Mesenchymal stem cell (in vitro differentiated cells and primary cell): ENCODE measurements around the gene KCNJ15.

Experiments
- DNase-seq: peaks from one replicate; pipeline ENCODE4 v3.0.0-alpha.2; 2013
- H2AFZ ChIP-seq: one replicate; pipeline ENCODE4 v1.6.1; 2013; ENCODE audit warnings: low read depth, mild to moderate bottlenecking, control low read depth, inconsistent platforms, low read length, moderate library complexity
- H2AK5ac ChIP-seq: 2 replicates; pipeline ENCODE4 v1.6.1; 2013; ENCODE audit warnings: low read length, moderate library complexity, mild to moderate bottlenecking, inconsistent platforms; ENCODE audit not compliant: severe bottlenecking
- H2BK120ac ChIP-seq: one replicate; pipeline ENCODE4 v1.6.1; 2013; ENCODE audit warnings: low read depth, mild to moderate bottlenecking, inconsistent platforms, low read length, moderate library complexity
- H2BK12ac ChIP-seq, 2 experiments: one replicate each; pipeline ENCODE4 v1.6.1; 2013; ENCODE audit warnings: inconsistent platforms in 2 of 2, low read length in 2 of 2, mild to moderate bottlenecking in 2 of 2, moderate library complexity in 2 of 2, control low read depth in 1 of 2
- H2BK15ac ChIP-seq: one replicate; pipeline ENCODE4 v1.6.1; 2013; ENCODE audit warnings: mild to moderate bottlenecking, low read depth, inconsistent platforms; ENCODE audit not compliant: poor library complexity, severe bottlenecking
- H2BK5ac ChIP-seq: 2 replicates; pipeline ENCODE4 v1.6.1; 2013; ENCODE audit warnings: low read depth, mild to moderate bottlenecking, low read length, control low read depth, inconsistent platforms; ENCODE audit not compliant: poor library complexity, severe bottlenecking
- H3K14ac ChIP-seq, 2 experiments: one replicate each; pipeline ENCODE4 v1.6.1; 2013; ENCODE audit warnings: inconsistent platforms in 2 of 2, low read length in 2 of 2, control low read depth in 1 of 2, mild to moderate bottlenecking in 1 of 2, moderate library complexity in 1 of 2
- H3K18ac ChIP-seq, 2 experiments: one replicate each; pipeline ENCODE4 v1.6.1; 2013; ENCODE audit warnings: inconsistent platforms in 2 of 2, low read length in 2 of 2, control low read depth in 1 of 2, low read depth in 1 of 2, mild to moderate bottlenecking in 1 of 2
- H3K23ac ChIP-seq, 2 experiments: one replicate each; pipeline ENCODE4 v1.6.1; 2013; ENCODE audit warnings: inconsistent platforms in 2 of 2, low read length in 2 of 2, mild to moderate bottlenecking in 2 of 2, moderate library complexity in 2 of 2, control low read depth in 1 of 2
- H3K27ac ChIP-seq: 2 replicates; pipeline ENCODE4 v1.5.1; 2013; ENCODE audit warnings: mild to moderate bottlenecking, moderate library complexity, low read length, control low read depth, inconsistent platforms; ENCODE audit not compliant: poor library complexity, severe bottlenecking
- H3K27me3 ChIP-seq, 2 experiments: 2 replicates each; pipeline versions ENCODE4 v1.6.1 to v1.7.0; 2013; ENCODE audit warnings: low read length in 2 of 2, mild to moderate bottlenecking in 2 of 2, moderate library complexity in 2 of 2, control low read depth in 1 of 2, inconsistent platforms in 1 of 2; ENCODE audit not compliant: control insufficient read depth in 1 of 2, insufficient read depth in 1 of 2
- H3K36me3 ChIP-seq, 2 experiments: 2 replicates each; pipeline versions ENCODE4 v1.6.1 to v1.7.0; 2013; ENCODE audit warnings: low read length in 2 of 2, control low read depth in 1 of 2, inconsistent platforms in 1 of 2, low read depth in 1 of 2, mild to moderate bottlenecking in 1 of 2; ENCODE audit not compliant: insufficient read depth in 2 of 2, control insufficient read depth in 1 of 2
- H3K4ac ChIP-seq, 2 experiments: one replicate each; pipeline ENCODE4 v1.6.1; 2013; ENCODE audit warnings: inconsistent platforms in 2 of 2, low read length in 2 of 2, mild to moderate bottlenecking in 2 of 2, moderate library complexity in 2 of 2, control low read depth in 1 of 2, low read depth in 1 of 2
- H3K4me1 ChIP-seq: 2 replicates; pipeline ENCODE4 v1.6.1; 2013; ENCODE audit warnings: low read depth, low read length, control low read depth; ENCODE audit not compliant: control insufficient read depth, insufficient read depth
- H3K4me2 ChIP-seq: 2 replicates; pipeline ENCODE4 v1.6.1; 2013; ENCODE audit warnings: low read length, mild to moderate bottlenecking, inconsistent platforms; ENCODE audit not compliant: poor library complexity, severe bottlenecking
- H3K4me3 ChIP-seq, 2 experiments: 2 replicates each; pipeline versions ENCODE4 v1.5.1 to v1.7.0; 2013; ENCODE audit warnings: low read length in 2 of 2, mild to moderate bottlenecking in 2 of 2, control low read depth in 1 of 2, low read depth in 1 of 2; ENCODE audit not compliant: insufficient read depth in 1 of 2
- H3K79me1 ChIP-seq: replicated peaks from 2 replicates; pipeline ENCODE4 v1.6.1; 2013; ENCODE audit warnings: mild to moderate bottlenecking, control low read depth, low read length, inconsistent platforms; ENCODE audit not compliant: poor library complexity, severe bottlenecking
- H3K9ac ChIP-seq: 2 replicates; pipeline ENCODE4 v1.7.0; 2013; ENCODE audit warnings: mild to moderate bottlenecking, low read length, moderate library complexity
- H3K9me3 ChIP-seq: 2 replicates; pipeline ENCODE4 v1.7.0; 2013; ENCODE audit warnings: mild to moderate bottlenecking, low read length; ENCODE audit not compliant: control insufficient read depth
- H4K8ac ChIP-seq: one replicate; pipeline ENCODE4 v1.6.1; 2013; ENCODE audit warnings: inconsistent platforms, mild to moderate bottlenecking, low read length, moderate library complexity
- H4K91ac ChIP-seq: one replicate; pipeline ENCODE4 v1.6.1; 2013; ENCODE audit warnings: mild to moderate bottlenecking, low read length, inconsistent platforms
- WGBS: methylation state at CpG from one replicate; pipeline ENCODE4 v1.1.7; 2013; ENCODE audit warnings: mixed read lengths; 5-methylcytosine and 5-hydroxymethylcytosine counted together

KCNJ15 gene

GRCh38 chr21:38259665-38260064 lies 2.9 kb downstream of the KCNJ15 start:
- no peak for DNase-seq
- Histone ChIP-seq H2BK15ac (no peak overlapping the region), H4K8ac (no peak overlapping the region), H3K27me3 (no peaks in the 10 kb centered on the region), H4K91ac (no peak overlapping the region), H3K4me3 (no peak overlapping the region), H2BK5ac (peak overlapping the region; percentile 67), H3K79me1 (no peaks in the 10 kb centered on the region), H3K23ac (no peak overlapping the region), H3K14ac (no peak overlapping the region), H3K4me1 (peaks cover 11% of the 10 kb centered on the region), H3K27ac (peak overlapping the region; percentile 76), H3K9me3 (no peaks in the 10 kb centered on the region), H2AFZ (no peak overlapping the region), H3K4me2 (no peak overlapping the region), H3K36me3 (no peaks in the 10 kb centered on the region), H3K18ac (no peak overlapping the region), H2BK120ac (no peak overlapping the region), H3K9ac (peak overlapping the region; percentile 57), H3K4ac (no peak overlapping the region), H2AK5ac (peak overlapping the region; percentile 96), H2BK12ac (no peak overlapping the region)
- WGBS: 94% methylated on average over 1 of the region's 2 CpGs

GRCh38 chr21:38260426-38260825 lies 3.6 kb downstream of the KCNJ15 start:
- no peak overlapping the region for H2AFZ ChIP-seq
- H2BK5ac ChIP-seq: no peak overlapping the region
- no peak overlapping the region for H3K18ac ChIP-seq
- H3K36me3 ChIP-seq: no peaks in the 10 kb centered on the region
- H3K9me3 ChIP-seq: no peaks in the 10 kb centered on the region
- H4K8ac ChIP-seq: no peak overlapping the region
- no peak overlapping the region for H3K9ac ChIP-seq
- H3K14ac ChIP-seq: no peak overlapping the region
- 95% methylated on average over 6 of the region's 6 CpGs for WGBS
- H3K79me1 ChIP-seq: no peaks in the 10 kb centered on the region
- H3K4me3 ChIP-seq: no peak overlapping the region
- H3K23ac ChIP-seq: peak overlapping the region in 1 of 2 experiments; percentile 54
- no peak overlapping the region for H4K91ac ChIP-seq
- H3K4ac ChIP-seq: no peak overlapping the region
- H2BK15ac ChIP-seq: no peak overlapping the region
- no peak overlapping the region for H3K27ac ChIP-seq
- no peak overlapping the region for H2BK120ac ChIP-seq
- no peaks in the 10 kb centered on the region for H3K27me3 ChIP-seq
- peak overlapping the region; percentile 88 for H2AK5ac ChIP-seq
- peaks cover 11% of the 10 kb centered on the region for H3K4me1 ChIP-seq
- no peak overlapping the region for H3K4me2 ChIP-seq
- H2BK12ac ChIP-seq: no peak overlapping the region
- DNase-seq: no peak

- Histone ChIP-seq H3K36me3 (peaks cover 0 to 2% of the 10 kb centered on the region in 2 experiments), H4K8ac (no peak overlapping the region), H3K18ac (no peak overlapping the region), H3K14ac (no peak overlapping the region), H3K23ac (no peak overlapping the region), H2BK5ac (no peak overlapping the region), H4K91ac (no peak overlapping the region), H3K9me3 (no peaks in the 10 kb centered on the region), H3K4me2 (no peak overlapping the region), H2BK12ac (no peak overlapping the region), H2AK5ac (no peak overlapping the region), H3K27me3 (no peaks in the 10 kb centered on the region), H2BK120ac (no peak overlapping the region), H3K79me1 (no peaks in the 10 kb centered on the region), H3K4ac (no peak overlapping the region), H3K4me1 (peaks cover 14% of the 10 kb centered on the region), H2AFZ (no peak overlapping the region), H3K9ac (peak overlapping the region; percentile 87), H3K4me3 (no peak overlapping the region), H3K27ac (no peak overlapping the region), H2BK15ac (no peak overlapping the region)
- DNase-seq: no peak
- 100% methylated on average over 1 of the region's 2 CpGs for WGBS
These were observed 5.1 kb downstream of the KCNJ15 start for GRCh38 chr21:38261851-38262250.

GRCh38 chr21:38263493-38263892 lies 6.7 kb downstream of the KCNJ15 start:
- Histone ChIP-seq H2BK120ac (no peak overlapping the region), H2AFZ (no peak overlapping the region), H3K14ac (no peak overlapping the region), H3K36me3 (peaks cover 0 to 2% of the 10 kb centered on the region in 2 experiments), H2BK15ac (no peak overlapping the region), H3K4me2 (no peak overlapping the region), H3K9me3 (no peaks in the 10 kb centered on the region), H3K4ac (no peak overlapping the region), H4K91ac (no peak overlapping the region), H3K18ac (no peak overlapping the region), H3K79me1 (no peaks in the 10 kb centered on the region), H3K23ac (no peak overlapping the region), H2BK5ac (no peak overlapping the region), H3K4me1 (peaks cover 15% of the 10 kb centered on the region), H2AK5ac (peak overlapping the region; percentile 36), H3K27me3 (no peaks in the 10 kb centered on the region), H3K4me3 (no peak overlapping the region), H4K8ac (no peak overlapping the region), H3K27ac (peak overlapping the region; percentile 18), H2BK12ac (no peak overlapping the region), H3K9ac (peak overlapping the region; percentile 87)
- no peak for DNase-seq
- WGBS: 80% methylated on average over 8 of the region's 8 CpGs
